Dendritic cell treated with granulocyte-macrophage colony-stimulating factor and Interleukin-4, amounts not matched to agents 40 ng/mL and 50 ng/mL, for 4 days (primary cell): ENCODE results near the gene FAM9A.

ENCODE experiments used
- H3K27ac Mint-ChIP-seq: one replicate; pipeline ENCODE4 v1.8.0; 2022; ENCODE audit warnings: mild to moderate bottlenecking, mixed read lengths
- H3K27me3 Mint-ChIP-seq: one replicate; pipeline ENCODE4 v1.8.0; 2022; ENCODE audit warnings: mild to moderate bottlenecking, mixed read lengths
- H3K36me3 Mint-ChIP-seq: one replicate; pipeline ENCODE4 v1.8.0; 2022; ENCODE audit warnings: low read depth, mixed read lengths
- H3K4me1 Mint-ChIP-seq: one replicate; pipeline ENCODE4 v1.8.0; 2022; ENCODE audit warnings: low read depth, mixed read lengths
- H3K4me3 Mint-ChIP-seq: one replicate; pipeline ENCODE4 v1.8.0; 2022; ENCODE audit warnings: mild to moderate bottlenecking, moderate library complexity, mixed read lengths
- H3K9me3 Mint-ChIP-seq: one replicate; pipeline ENCODE4 v1.8.0; 2022; ENCODE audit warnings: mixed read lengths
- intact Hi-C: fragments of 100-400 bp; cut with micrococcal nuclease; formaldehyde crosslinking; loops from one replicate; pipeline ENCODE4 v1.15.0; 2022

FAM9A gene

DNA sequence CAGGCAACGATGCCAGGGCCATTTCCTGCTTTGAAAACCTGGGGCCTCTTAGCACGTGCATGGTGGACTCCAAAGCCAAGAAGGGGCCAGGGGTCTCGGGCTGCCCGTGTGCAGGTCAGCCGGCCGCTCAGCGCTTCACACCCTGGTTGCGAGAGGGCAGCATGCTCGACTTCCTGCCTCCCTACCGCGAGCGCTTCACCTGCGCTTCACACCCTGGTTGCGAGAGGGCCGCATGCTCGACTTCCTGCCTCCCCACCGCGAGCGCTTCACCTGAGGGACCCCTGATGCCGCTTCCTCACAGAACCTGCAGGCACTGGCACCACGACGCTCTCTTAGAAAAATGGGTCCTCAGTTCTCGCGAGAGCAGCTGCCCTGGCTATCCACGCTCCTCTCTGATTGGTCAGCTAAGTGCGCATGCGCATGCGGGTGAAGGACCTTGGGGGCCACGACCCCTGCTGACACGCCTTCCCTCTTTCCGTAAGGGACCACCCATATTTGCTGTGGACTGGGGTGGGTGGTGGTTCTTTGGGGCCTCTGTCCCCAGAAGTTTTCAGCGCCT lies at the start of gene FAM9A:
TSS of gene FAM9A (minus strand) at position 343 of the 559 bp plus-strand sequence. CDS start 1,212 bp downstream, outside the sequence.
- H3K4me3 Mint-ChIP-seq: no peak within 1 kb of the TSS
- no peak within 1 kb of the TSS for H3K27ac Mint-ChIP-seq
- H3K4me1 Mint-ChIP-seq: no peaks in the 10 kb centered on the region
- intact Hi-C loops: no loop called here
- no peaks in the 10 kb centered on the region for H3K36me3 Mint-ChIP-seq
- no peaks in the 10 kb centered on the region for H3K9me3 Mint-ChIP-seq
- peaks cover 6% of the 10 kb centered on the region for H3K27me3 Mint-ChIP-seq

DNA sequence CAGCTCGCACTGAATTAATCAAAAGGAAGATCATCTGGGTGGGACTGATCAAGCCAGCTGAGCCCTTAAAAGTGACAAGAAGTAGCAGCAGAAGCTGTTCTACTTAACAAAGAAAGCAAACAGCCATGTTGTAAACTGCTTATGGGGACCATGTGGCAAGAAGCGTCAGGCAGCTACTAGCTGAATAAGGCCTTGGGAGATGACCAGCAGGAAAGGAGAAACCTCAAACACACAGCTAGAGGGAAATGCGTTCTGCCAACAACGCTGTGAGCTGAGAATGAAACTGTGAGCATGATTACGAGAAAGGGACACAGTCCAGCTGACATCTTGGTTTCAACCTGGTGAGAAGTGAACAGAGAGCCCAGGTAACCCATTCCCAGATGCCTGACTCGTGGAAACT lies 49.3 kb upstream of the FAM9A start:
- Mint-ChIP-seq H3K4me3 (no peak overlapping the region), H3K4me1 (no peaks in the 10 kb centered on the region), H3K27ac (no peak overlapping the region), H3K36me3 (no peaks in the 10 kb centered on the region), H3K9me3 (no peaks in the 10 kb centered on the region), H3K27me3 (peaks cover 3% of the 10 kb centered on the region)
- intact Hi-C loops: no loop called here

DNA sequence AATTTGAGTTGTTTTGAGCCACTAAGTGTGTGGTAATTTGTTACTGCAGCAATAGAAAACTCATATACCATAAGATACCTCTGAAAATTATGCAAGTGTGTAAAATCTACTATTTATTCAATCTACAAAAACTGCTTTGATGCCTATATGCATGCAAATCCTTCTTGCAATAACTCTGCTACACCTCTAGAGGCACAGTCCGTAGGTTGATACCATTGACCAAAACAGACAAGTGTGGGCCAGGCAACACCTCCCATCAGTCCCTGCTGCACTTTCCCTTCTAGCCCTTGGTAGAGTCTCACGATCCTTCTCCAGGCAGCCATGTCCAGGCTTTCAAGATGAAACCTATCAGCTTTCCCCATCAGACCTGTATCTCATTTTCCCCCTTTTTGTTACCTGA lies 48.8 kb upstream of the FAM9A start:
- peaks cover 3% of the 10 kb centered on the region for H3K27me3 Mint-ChIP-seq
- no peaks in the 10 kb centered on the region for H3K4me1 Mint-ChIP-seq
- H3K27ac Mint-ChIP-seq: no peak overlapping the region
- H3K9me3 Mint-ChIP-seq: no peaks in the 10 kb centered on the region
- H3K4me3 Mint-ChIP-seq: no peak overlapping the region
- H3K36me3 Mint-ChIP-seq: no peaks in the 10 kb centered on the region
- intact Hi-C loops: no loop called here

DNA sequence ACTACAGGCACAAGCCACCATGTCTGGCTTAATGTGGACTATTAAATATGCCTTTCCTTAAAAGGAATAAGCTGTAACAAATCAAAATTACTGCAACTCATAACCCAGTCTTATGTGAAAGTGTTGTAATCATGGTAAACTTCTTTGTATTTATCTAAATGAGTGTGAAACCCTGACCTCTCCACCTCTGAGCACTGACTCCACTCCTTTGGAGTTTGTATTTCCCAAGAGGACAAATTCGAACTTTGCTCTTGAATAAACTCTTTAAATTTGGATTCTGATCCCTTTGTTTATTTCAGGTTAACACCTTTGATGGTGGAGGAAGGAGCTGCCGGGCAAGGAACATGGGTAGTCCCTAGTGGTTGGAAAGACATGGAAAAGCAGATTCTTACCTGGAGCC lies 48.3 kb upstream of the FAM9A start:
- peaks cover 4% of the 10 kb centered on the region for H3K27me3 Mint-ChIP-seq
- no peaks in the 10 kb centered on the region for H3K4me1 Mint-ChIP-seq
- no peak overlapping the region for H3K27ac Mint-ChIP-seq

DNA sequence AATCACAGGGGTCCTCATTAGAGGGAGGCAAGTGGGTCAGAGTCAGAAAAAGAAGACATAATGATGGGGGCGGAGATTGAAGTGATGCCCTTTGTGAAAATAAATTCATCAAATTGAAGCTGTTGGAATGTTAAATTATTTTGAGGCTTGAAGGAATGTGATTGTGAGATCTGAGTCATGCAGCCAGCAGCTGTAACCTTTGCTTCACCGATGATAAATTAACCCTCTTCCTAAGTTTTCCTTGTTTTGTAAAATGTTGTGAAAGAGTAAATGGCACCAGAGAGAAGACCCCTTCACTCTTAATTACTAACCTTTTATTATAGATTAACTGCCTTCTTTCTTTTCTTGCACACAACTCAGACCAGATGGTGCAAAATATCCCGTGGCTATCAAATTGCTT lies 47.7 kb upstream of the FAM9A start:
- Mint-ChIP-seq H3K36me3 (no peaks in the 10 kb centered on the region), H3K27me3 (peaks cover 4% of the 10 kb centered on the region), H3K4me1 (no peaks in the 10 kb centered on the region), H3K27ac (no peak overlapping the region), H3K4me3 (no peak overlapping the region), H3K9me3 (no peaks in the 10 kb centered on the region)
- intact Hi-C loops: no loop called here

More for the DNA sequence above, 48.3 kb upstream of the FAM9A start:
- no peaks in the 10 kb centered on the region for H3K36me3 Mint-ChIP-seq
- no peak overlapping the region for H3K4me3 Mint-ChIP-seq
- no peaks in the 10 kb centered on the region for H3K9me3 Mint-ChIP-seq
- intact Hi-C loops: no loop called here

DNA sequence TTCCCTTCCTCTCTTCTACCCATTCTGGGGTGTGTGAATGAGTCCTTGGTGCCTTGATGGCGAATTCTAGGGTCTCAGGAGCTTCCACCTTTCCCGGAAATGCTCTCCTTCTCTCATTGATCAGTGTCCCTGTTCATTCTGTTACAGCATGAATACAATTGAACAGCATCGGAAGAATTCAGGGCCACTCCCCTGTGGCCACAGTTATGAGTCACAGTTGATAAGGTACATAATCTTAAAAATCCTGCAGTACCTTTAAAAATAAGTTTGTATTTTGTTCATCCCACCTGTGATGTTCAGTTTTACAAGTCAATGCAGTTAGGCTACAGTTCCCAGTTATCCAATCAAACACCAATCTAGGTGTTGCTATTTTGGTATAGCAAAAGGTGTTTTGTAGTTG lies 47.3 kb upstream of the FAM9A start:
- intact Hi-C loops: no loop called here
- peaks cover 4% of the 10 kb centered on the region for H3K27me3 Mint-ChIP-seq
- no peak overlapping the region for H3K4me3 Mint-ChIP-seq
- H3K4me1 Mint-ChIP-seq: no peaks in the 10 kb centered on the region
- no peaks in the 10 kb centered on the region for H3K9me3 Mint-ChIP-seq
- no peak overlapping the region for H3K27ac Mint-ChIP-seq
- no peaks in the 10 kb centered on the region for H3K36me3 Mint-ChIP-seq

DNA sequence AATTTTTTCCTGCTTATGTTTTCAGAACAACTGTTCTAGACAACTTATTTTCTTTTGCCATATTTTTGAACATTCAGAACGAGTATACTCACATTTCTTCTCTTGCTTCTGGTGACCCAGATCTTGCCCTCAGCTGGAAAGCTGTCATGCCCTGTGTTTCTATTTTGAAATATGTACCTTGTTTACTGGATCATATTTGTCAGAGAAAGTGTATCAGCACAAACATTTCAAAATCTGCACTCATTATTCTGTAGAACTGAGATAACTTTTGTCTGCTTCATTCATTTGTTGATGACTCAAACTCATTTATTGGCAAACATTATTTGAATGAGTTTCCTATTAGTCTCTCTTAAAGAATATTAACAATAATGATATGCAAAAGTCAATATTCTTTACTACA lies 46.2 kb upstream of the FAM9A start:
- Mint-ChIP-seq H3K4me1 (no peaks in the 10 kb centered on the region), H3K4me3 (no peak overlapping the region), H3K27me3 (peaks cover 4% of the 10 kb centered on the region), H3K9me3 (no peaks in the 10 kb centered on the region), H3K36me3 (no peaks in the 10 kb centered on the region), H3K27ac (no peak overlapping the region)
- intact Hi-C loops: no loop called here

DNA sequence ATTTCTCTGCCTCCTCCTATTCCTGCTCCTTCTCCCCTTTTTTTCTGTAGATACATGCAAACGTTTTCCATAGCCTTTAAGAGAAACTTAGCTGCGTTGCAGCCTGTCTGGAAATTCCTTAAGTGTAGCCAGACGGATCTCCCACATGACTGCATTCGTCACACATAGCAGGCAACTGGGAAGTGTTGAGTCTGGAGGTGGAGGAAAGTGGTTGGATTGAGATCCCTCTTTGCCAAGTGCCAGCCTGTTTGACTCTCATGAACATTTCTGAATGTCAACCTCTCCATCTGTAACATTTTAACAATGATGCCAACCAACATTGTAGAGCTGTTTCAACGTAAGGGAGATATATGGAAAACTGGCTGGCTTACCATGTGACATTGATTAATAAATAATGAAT lies 45.1 kb upstream of the FAM9A start:
- H3K27ac Mint-ChIP-seq: no peak overlapping the region
- intact Hi-C loops: no loop called here
- H3K4me1 Mint-ChIP-seq: no peaks in the 10 kb centered on the region
- H3K4me3 Mint-ChIP-seq: no peak overlapping the region
- H3K27me3 Mint-ChIP-seq: peaks cover 4% of the 10 kb centered on the region
- no peaks in the 10 kb centered on the region for H3K9me3 Mint-ChIP-seq
- no peaks in the 10 kb centered on the region for H3K36me3 Mint-ChIP-seq

DNA sequence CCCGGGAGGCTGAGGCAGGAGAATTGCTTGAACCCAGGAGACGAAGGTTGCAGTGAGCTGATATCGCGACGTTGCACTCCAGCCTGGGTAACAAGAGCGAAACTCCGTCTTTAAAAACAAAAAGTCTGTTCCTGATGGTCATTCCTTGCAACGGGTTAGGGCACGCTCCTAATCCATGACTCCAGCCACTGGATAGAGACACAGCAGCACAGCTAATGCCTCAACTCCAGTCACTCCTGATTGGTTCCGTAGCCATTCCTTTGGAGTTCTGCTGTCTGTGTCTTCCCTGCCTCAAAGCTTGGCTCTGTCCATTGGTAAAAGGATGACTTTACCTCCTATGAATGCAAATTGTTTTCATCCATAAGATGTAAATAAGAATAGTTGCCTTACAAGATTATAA lies 44.3 kb upstream of the FAM9A start:
- Mint-ChIP-seq H3K9me3 (no peaks in the 10 kb centered on the region), H3K36me3 (no peaks in the 10 kb centered on the region), H3K4me3 (no peak overlapping the region)

DNA sequence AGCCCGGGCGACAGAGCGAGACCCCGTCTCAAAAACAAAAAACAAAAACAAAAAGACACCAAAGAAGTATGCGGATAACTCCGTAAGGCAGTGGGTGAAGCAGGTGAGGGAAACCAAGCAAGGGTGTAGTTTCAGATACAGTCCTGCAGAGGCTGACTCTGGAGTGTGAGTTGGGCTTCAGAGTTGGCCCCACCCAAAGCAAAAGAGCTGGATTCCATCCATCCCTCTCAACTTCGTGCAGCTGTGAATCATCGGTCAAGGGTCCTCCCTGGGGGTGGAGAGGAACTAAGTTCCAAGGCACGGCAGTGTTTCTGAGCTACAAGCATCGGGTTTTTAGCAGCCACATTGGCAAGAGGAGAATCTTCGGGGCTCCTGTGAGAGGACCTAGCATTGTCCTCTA lies 43.9 kb upstream of the FAM9A start:
- Mint-ChIP-seq H3K36me3 (no peaks in the 10 kb centered on the region), H3K9me3 (no peaks in the 10 kb centered on the region), H3K4me3 (no peak overlapping the region), H3K4me1 (no peaks in the 10 kb centered on the region), H3K27me3 (peaks cover 2% of the 10 kb centered on the region), H3K27ac (no peak overlapping the region)
- intact Hi-C loops: no loop called here

More for the DNA sequence above, 44.3 kb upstream of the FAM9A start:
- H3K27me3 Mint-ChIP-seq: peaks cover 4% of the 10 kb centered on the region
- H3K27ac Mint-ChIP-seq: no peak overlapping the region
- intact Hi-C loops: no loop called here
- H3K4me1 Mint-ChIP-seq: no peaks in the 10 kb centered on the region

DNA sequence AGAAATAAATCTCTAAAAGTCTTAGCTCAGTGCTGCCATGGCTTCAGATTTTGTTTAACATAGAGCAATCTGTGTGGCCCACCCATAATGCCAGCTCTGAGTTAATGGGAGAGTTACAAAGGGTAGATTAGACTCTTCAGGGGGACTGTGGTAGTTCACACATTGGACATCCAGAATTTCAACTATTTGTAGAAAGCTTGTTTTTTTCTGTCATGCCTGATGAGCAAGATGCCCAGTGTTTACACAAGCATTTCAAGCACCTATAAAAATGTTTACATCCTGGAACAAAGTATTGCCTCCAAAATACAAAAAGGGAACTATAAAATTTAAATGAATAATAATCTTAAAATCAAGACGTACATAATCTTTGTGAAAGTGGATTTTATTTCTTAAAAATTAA lies 43.0 kb upstream of the FAM9A start:
- Mint-ChIP-seq H3K27me3 (peaks cover 2% of the 10 kb centered on the region), H3K9me3 (no peaks in the 10 kb centered on the region), H3K27ac (no peak overlapping the region), H3K36me3 (no peaks in the 10 kb centered on the region), H3K4me1 (no peaks in the 10 kb centered on the region), H3K4me3 (no peak overlapping the region)
- intact Hi-C loops: no loop called here

DNA sequence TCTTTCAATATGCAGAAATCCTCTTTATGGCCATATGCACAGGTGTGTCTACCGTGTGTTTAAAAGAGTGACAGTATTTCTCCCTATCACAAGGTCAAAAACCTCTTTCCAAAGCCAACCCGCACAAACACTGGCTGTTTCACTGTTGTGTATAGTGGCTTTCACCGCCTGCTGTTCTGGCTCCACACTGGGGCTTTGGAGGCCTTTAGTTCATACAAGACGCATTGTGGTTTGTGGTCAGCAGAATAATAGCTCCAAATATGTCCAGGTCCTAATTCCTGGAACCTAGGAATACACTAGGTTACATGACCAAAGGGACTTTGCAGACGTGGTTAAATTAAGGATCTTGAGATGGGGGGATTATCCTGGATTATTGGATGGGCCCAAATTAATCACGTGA lies 40.7 kb upstream of the FAM9A start:
- peaks cover 9% of the 10 kb centered on the region for H3K27me3 Mint-ChIP-seq

DNA sequence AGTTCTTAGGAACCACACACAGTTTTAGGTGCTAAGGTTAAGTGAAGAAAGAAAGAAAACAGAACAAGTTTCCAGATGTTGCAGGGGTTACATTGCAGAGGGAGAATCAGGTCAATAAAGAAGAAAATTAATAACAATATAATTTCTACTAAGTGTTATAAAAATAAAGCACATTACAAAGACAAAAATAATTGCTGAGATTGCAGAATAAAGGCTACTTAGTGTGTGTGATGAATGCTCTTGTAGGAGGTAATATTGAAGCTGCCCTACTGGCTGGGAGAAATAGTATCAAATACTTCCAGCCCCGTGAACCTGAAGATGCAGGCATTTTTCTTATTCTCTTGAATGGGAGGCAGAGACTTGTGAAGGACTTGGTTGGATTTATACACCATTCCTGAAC lies 33.2 kb upstream of the FAM9A start:
- Mint-ChIP-seq H3K9me3 (no peaks in the 10 kb centered on the region), H3K4me3 (no peak overlapping the region), H3K36me3 (no peaks in the 10 kb centered on the region), H3K4me1 (peaks cover 11% of the 10 kb centered on the region), H3K27ac (no peak overlapping the region), H3K27me3 (peaks cover 13% of the 10 kb centered on the region)
- intact Hi-C loops: no loop called here

More for the DNA sequence above, 40.7 kb upstream of the FAM9A start:
- Mint-ChIP-seq H3K9me3 (no peaks in the 10 kb centered on the region), H3K4me1 (peaks cover 6% of the 10 kb centered on the region), H3K36me3 (no peaks in the 10 kb centered on the region), H3K27ac (no peak overlapping the region), H3K4me3 (no peak overlapping the region)
- intact Hi-C loops: no loop called here

DNA sequence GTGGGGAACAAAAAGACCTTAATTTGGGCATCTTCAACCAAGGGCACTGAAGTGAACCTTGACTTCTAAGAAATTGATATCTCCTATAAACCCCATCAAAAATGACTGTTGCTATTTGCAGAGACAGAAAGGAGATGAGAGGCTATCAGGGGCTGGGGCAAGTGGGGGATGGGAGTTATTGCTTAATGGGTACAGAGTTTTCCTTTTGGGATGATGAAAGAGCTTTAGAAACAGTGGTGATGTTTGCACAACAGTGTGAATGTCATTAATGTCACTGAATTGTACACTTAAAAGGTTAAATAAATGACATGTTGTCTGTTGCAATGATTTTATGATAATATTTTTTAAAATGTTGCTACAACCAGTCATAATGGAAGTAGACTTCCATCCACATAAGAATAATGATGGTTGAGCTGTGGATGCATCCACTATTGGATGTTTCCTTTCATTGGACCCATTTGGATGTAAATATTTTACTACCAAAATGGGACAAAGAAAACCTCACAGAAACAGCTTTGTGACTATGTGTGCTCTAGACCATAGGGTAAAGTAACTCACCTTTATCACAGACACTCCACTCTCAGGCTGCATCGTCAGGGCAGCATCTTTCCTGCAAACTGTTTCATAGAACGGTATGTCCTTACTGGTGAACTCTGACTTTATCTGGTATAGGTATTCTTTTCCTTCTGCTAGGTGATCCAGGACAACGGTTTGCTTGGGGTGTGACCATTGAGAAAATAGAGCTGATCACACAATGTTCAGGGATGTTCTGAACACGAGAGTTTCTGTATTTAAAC lies 31.6 kb upstream of the FAM9A start:
- Mint-ChIP-seq H3K36me3 (no peaks in the 10 kb centered on the region), H3K27me3 (peaks cover 10% of the 10 kb centered on the region), H3K27ac (no peak overlapping the region), H3K4me3 (no peak overlapping the region), H3K4me1 (peaks cover 10% of the 10 kb centered on the region), H3K9me3 (no peaks in the 10 kb centered on the region)
- intact Hi-C loops: no loop called here

DNA sequence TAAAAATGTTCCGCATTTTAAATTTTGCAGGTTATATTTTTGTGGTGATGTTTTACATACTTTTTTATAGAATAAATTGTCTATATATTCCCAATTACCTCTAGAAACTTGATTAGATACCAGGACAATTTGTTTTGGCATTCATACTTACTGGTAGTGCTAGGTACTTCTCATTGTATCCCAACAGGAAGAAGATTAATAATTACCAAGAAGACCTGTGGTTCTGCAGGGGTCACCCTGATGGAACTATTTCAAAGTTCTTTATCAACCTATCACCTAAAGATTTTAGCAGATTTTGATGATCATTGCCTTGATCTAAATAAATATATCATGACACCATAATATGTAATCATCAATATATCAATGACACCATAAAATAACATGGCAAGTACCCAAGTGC lies 22.5 kb upstream of the FAM9A start:
- intact Hi-C loops: no loop called here
- Mint-ChIP-seq H3K36me3 (no peaks in the 10 kb centered on the region), H3K27me3 (peaks cover 16% of the 10 kb centered on the region), H3K4me3 (no peak overlapping the region), H3K9me3 (no peaks in the 10 kb centered on the region), H3K4me1 (no peaks in the 10 kb centered on the region), H3K27ac (no peak overlapping the region)
